Activated T-helper 1 cell treated with anti-CD3 and anti-CD28 coated beads, Interleukin-12 subunit alpha, Interleukin-12 subunit beta, Interleukin-2, Interleukin-4 antibody, amounts not matched to agents 30 ng/mL and 10 ng/mL and 1 ng/mL, durations not matched to agents 14 hours and 24 hours and 36 hours (primary cell): ENCODE results near the gene ZFHX3. TPM values are rescaled to one million over a fixed set of nuclear protein-coding genes. Genes with fewer than 3 reads are reported as not detected.

Experiments used
- DNase-seq: peaks from one replicate; pipeline ENCODE4 v3.0.0; 2021; ENCODE audit warnings: low spot score
- H3K27ac Mint-ChIP-seq: one replicate; pipeline ENCODE4 v1.8.0; 2021; ENCODE audit warnings: mild to moderate bottlenecking, mixed read lengths
- H3K27me3 Mint-ChIP-seq: one replicate; pipeline ENCODE4 v1.8.0; 2022; ENCODE audit warnings: mild to moderate bottlenecking, moderate library complexity, mixed read lengths; ENCODE audit not compliant: insufficient read depth
- H3K36me3 Mint-ChIP-seq: one replicate; pipeline ENCODE4 v1.8.0; 2021; ENCODE audit warnings: low read depth, mixed read lengths
- H3K4me1 Mint-ChIP-seq: one replicate; pipeline ENCODE4 v1.8.0; 2021; ENCODE audit warnings: low read depth, mixed read lengths
- H3K4me3 Mint-ChIP-seq: one replicate; pipeline ENCODE4 v1.8.0; 2021; ENCODE audit warnings: mild to moderate bottlenecking, moderate library complexity, mixed read lengths
- H3K9me3 Mint-ChIP-seq: one replicate; pipeline ENCODE4 v1.8.0; 2021; ENCODE audit warnings: mixed read lengths
- intact Hi-C: fragments of 100-400 bp; cut with micrococcal nuclease; formaldehyde crosslinking; loops from one replicate; pipeline ENCODE4 v1.15.1; 2024
- total RNA-seq: library from RNA; stranded (reverse); gene quantifications from 2 replicates; pipeline ENCODE4 v1.2.3, GENCODE V29; 2022

The ZFHX3 gene
- total RNA-seq, 1 donor from 2014 or later, result 0.34 TPM

GRCh38 chr16:72894293-72895151 lies 153.4 kb downstream of the ZFHX3 start:
- Mint-ChIP-seq H3K4me3 (no peak overlapping the region), H3K4me1 (no peaks in the 10 kb centered on the region), H3K9me3 (peaks cover 9% of the 10 kb centered on the region), H3K27me3 (peaks cover 6% of the 10 kb centered on the region), H3K36me3 (no peaks in the 10 kb centered on the region), H3K27ac (no peak overlapping the region)
- intact Hi-C loops, result no loop called here
- no peak for DNase-seq

DNA sequence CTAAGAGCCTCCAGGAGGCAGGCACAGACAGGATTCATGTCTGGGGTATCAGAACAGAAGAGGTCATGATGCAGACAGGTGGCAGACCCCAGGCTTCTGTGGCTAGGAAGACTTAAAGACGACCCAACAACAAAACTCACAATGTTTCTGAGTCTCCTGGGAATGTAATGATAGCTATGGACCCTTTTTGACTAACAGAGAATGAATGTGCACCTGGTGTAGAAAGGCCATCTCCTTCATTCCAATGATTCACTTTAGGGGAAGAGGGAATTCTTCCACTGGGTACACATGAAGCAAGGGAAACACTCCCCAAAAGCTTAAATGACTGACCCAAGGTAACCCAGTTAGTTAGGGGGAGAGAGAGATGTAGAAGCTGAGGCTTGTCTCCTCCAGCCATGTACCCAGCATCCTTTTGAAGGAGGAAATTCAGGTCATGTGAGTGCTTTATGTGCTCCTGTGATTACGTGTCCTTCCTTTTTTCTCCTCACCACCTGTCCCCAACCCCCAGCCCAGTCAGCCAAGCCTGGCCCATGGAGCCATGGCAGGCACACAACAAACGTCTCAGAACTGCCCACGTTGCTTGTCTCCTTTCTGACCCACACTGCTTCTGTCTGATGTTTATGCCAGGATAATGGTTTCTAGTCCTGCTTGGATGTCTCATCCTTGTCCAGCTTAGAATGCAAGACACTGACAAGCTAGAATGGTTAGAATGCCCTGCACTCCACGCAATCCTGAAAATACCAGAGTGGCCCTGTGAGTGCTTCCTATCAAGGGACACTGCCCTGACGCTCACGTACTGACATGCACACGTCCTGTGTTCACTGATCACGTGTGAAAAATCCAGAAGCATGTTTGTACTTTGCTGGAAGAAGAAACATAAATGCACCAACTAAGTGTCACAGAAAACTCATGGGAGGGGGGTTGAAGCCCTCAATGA lies 156.4 kb downstream of the ZFHX3 start:
- H3K9me3 Mint-ChIP-seq, result peaks cover 16% of the 10 kb centered on the region
- intact Hi-C loops, result no loop called here
- no peak overlapping the region for H3K27ac Mint-ChIP-seq
- no peaks in the 10 kb centered on the region for H3K4me1 Mint-ChIP-seq
- H3K4me3 Mint-ChIP-seq, result no peak overlapping the region
- DNase-seq, result no peak
- H3K27me3 Mint-ChIP-seq, result peaks cover 4% of the 10 kb centered on the region
- H3K36me3 Mint-ChIP-seq, result no peaks in the 10 kb centered on the region

DNA sequence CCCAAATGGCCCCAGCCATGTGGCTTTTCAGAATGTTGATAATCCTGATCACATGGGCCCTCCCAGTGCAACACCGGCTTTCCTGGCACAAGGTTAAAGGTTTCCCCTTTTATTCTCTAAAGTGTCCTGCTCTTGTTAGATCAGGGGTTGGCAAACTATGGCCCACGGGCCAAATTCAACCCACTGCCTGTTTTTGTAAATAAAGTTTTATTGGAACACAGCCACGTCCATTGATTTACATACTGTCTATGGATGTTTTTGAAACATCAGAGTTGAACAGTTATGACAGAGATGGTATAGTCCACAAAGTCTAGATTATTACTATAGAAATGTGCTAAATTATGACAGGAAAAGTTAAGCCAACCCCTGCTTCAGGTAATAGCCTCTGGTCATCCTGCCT lies 157.3 kb downstream of the ZFHX3 start:
- intact Hi-C loops, result no loop called here
- no peaks in the 10 kb centered on the region for H3K4me1 Mint-ChIP-seq
- no peak for DNase-seq
- H3K27ac Mint-ChIP-seq, result no peak overlapping the region
- peaks cover 16% of the 10 kb centered on the region for H3K9me3 Mint-ChIP-seq
- no peaks in the 10 kb centered on the region for H3K36me3 Mint-ChIP-seq
- no peak overlapping the region for H3K4me3 Mint-ChIP-seq
- no peaks in the 10 kb centered on the region for H3K27me3 Mint-ChIP-seq

DNA sequence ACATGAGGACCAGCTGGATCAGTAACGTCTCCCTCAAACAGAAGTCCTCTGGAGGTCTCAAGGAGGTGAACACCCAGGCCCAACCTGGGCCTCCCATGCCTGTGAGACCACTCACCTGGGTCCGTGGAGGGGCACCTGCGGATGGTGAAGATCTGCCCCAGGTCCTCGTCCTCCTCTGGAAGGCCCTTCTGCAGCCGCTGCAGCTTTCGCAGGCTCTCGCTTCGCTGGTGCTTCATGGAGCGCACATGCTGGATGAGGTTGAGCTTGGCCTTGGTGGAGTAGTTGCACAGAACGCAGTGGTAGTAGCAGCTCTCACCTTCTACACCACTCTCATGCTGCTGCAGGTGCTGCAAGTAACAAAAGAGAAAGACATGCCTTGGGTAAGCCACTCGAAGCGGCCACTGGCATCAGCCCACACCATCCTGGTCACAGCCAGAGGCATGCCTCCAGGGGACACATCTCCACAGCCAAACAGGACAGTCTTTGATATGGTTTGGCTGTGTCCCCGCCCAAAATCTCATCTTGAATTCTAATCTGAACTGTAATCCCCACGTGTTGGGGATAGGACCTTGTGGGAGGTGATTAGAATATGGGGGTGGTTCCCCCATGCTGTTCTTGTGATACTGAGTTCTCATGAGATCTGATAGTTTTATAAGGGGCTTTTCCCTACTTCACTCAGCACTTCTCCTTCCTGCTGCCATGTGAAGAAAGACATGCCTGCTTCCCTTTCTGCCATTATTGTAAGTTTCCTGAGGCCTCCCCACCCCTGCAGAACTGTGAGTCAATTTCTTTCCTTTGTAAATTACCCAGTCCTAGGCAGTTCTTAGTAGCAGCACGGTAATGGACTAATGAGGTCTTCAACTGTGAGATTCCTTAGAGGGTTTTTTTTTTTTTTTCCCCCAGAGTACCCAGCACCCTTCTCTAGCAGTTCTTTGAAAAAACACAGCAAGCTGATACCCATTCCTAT lies 158.0 kb downstream of the ZFHX3 start:
- no peaks in the 10 kb centered on the region for H3K36me3 Mint-ChIP-seq
- H3K9me3 Mint-ChIP-seq, result peaks cover 16% of the 10 kb centered on the region
- intact Hi-C loops, result no loop called here
- no peaks in the 10 kb centered on the region for H3K27me3 Mint-ChIP-seq
- no peaks in the 10 kb centered on the region for H3K4me1 Mint-ChIP-seq
- H3K4me3 Mint-ChIP-seq, result no peak overlapping the region
- H3K27ac Mint-ChIP-seq, result no peak overlapping the region
- DNase-seq, result no peak

DNA sequence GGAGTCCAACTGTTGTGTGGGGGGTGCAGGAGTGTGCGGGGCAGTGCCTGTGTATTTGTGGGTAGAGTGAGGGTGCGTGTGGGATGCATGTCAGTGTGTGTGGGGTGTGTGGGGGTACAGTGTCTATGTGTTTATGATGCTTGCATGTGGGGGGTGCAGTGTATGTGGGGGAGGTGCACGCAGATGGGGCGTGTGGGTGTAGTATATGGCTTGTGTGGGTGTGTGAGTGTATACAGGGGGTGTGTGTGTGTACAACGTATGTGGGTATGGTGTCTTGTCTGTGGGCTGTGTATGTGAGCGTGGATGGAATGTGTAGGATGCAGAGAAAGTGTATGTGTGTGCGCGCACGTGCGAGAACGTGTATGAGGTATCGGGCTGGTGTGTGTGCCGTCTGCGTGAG lies 160.4 kb downstream of the ZFHX3 start:
- DNase-seq, result no peak
- Mint-ChIP-seq H3K36me3 (no peaks in the 10 kb centered on the region), H3K4me3 (no peak overlapping the region), H3K9me3 (peaks cover 16% of the 10 kb centered on the region), H3K27ac (peak overlapping the region; percentile 5), H3K4me1 (peaks cover 10% of the 10 kb centered on the region), H3K27me3 (no peaks in the 10 kb centered on the region)
- intact Hi-C loops, result no loop called here

GRCh38 chr16:72886346-72886974 lies 161.5 kb downstream of the ZFHX3 start:
- H3K27ac Mint-ChIP-seq, result no peak overlapping the region
- no peak overlapping the region for H3K4me3 Mint-ChIP-seq

GRCh38 chr16:72884573-72884972 lies 163.4 kb downstream of the ZFHX3 start:
- H3K4me1 Mint-ChIP-seq, result peaks cover 10% of the 10 kb centered on the region
- no peak for DNase-seq
- H3K27me3 Mint-ChIP-seq, result no peaks in the 10 kb centered on the region
- H3K4me3 Mint-ChIP-seq, result no peak overlapping the region
- intact Hi-C loops, result no loop called here
- peaks cover 7% of the 10 kb centered on the region for H3K9me3 Mint-ChIP-seq
- no peaks in the 10 kb centered on the region for H3K36me3 Mint-ChIP-seq
- H3K27ac Mint-ChIP-seq, result peak overlapping the region; percentile 13

More at GRCh38 chr16:72886346-72886974, 161.5 kb downstream of the ZFHX3 start:
- intact Hi-C loops, result no loop called here
- Mint-ChIP-seq H3K36me3 (no peaks in the 10 kb centered on the region), H3K27me3 (no peaks in the 10 kb centered on the region), H3K9me3 (peaks cover 16% of the 10 kb centered on the region), H3K4me1 (peaks cover 10% of the 10 kb centered on the region)
- DNase-seq, result no peak

GRCh38 chr16:72884037-72884436 lies 163.9 kb downstream of the ZFHX3 start:
- peak overlapping the region; percentile 13 for H3K27ac Mint-ChIP-seq
- H3K4me3 Mint-ChIP-seq, result no peak overlapping the region
- peaks cover 10% of the 10 kb centered on the region for H3K4me1 Mint-ChIP-seq
- no peak for DNase-seq
- no peaks in the 10 kb centered on the region for H3K36me3 Mint-ChIP-seq
- H3K27me3 Mint-ChIP-seq, result no peaks in the 10 kb centered on the region
- H3K9me3 Mint-ChIP-seq, result peaks cover 7% of the 10 kb centered on the region
- intact Hi-C loops, result no loop called here

- intact Hi-C loops, result no loop called here
- H3K36me3 Mint-ChIP-seq, result no peaks in the 10 kb centered on the region
- H3K9me3 Mint-ChIP-seq, result no peaks in the 10 kb centered on the region
Observed at GRCh38 chr16:72879846-72880245, 168.1 kb downstream of the ZFHX3 start.

GRCh38 chr16:72878301-72879269 lies 169.3 kb downstream of the ZFHX3 start:
- Mint-ChIP-seq H3K27ac (no peak overlapping the region), H3K27me3 (peaks cover 2% of the 10 kb centered on the region), H3K9me3 (no peaks in the 10 kb centered on the region), H3K36me3 (no peaks in the 10 kb centered on the region), H3K4me1 (peaks cover 34% of the 10 kb centered on the region), H3K4me3 (no peak overlapping the region)
- intact Hi-C loops, result no loop called here
- no peak for DNase-seq

More at GRCh38 chr16:72879846-72880245, 168.1 kb downstream of the ZFHX3 start:
- no peak overlapping the region for H3K27ac Mint-ChIP-seq
- peaks cover 38% of the 10 kb centered on the region for H3K4me1 Mint-ChIP-seq
- DNase-seq, result no peak
- no peak overlapping the region for H3K4me3 Mint-ChIP-seq
- H3K27me3 Mint-ChIP-seq, result no peaks in the 10 kb centered on the region

GRCh38 chr16:72877374-72878028 lies 170.4 kb downstream of the ZFHX3 start:
- intact Hi-C loops, result no loop called here
- no peaks in the 10 kb centered on the region for H3K9me3 Mint-ChIP-seq
- no peaks in the 10 kb centered on the region for H3K36me3 Mint-ChIP-seq
- H3K27ac Mint-ChIP-seq, result no peak overlapping the region
- no peak for DNase-seq
- no peak overlapping the region for H3K4me3 Mint-ChIP-seq
- H3K27me3 Mint-ChIP-seq, result peaks cover 2% of the 10 kb centered on the region
- peaks cover 28% of the 10 kb centered on the region for H3K4me1 Mint-ChIP-seq
